K562 (cell line): ENCODE measurements around the gene LHB. TPM values are rescaled to one million over a fixed set of nuclear protein-coding genes. Genes with fewer than 3 reads are reported as not detected.

Experiments used
- BRF1 ChIP-seq: IDR thresholded peaks from 3 replicates; pipeline ENCODE4 v1.6.1; 2011; ENCODE audit warnings: borderline replicate concordance, mild to moderate bottlenecking; ENCODE audit not compliant: insufficient read length; ENCODE audit errors: extremely low read depth
- EWSR1 ChIP-seq: fragments of 450-650 bp; IDR thresholded peaks from 2 replicates; pipeline ENCODE4 v1.6.1; 2018; ENCODE audit warnings: borderline replicate concordance, mild to moderate bottlenecking, low read depth, moderate library complexity; ENCODE audit not compliant: partially characterized antibody
- GABPB1 ChIP-seq: sonication (generic); formaldehyde crosslinking; IDR thresholded peaks from 2 replicates; pipeline ENCODE4 v1.8.0; 2022; ENCODE audit warnings: mild to moderate bottlenecking, missing genetic modification reagents
- HEY1 ChIP-seq: fragments of 250-450 bp; sonication (Bioruptor Pico); IDR thresholded peaks from 2 replicates; pipeline ENCODE4 v1.5.0; 2020; ENCODE audit warnings: mild to moderate bottlenecking, moderate library complexity, borderline replicate concordance
- IRF2 ChIP-seq: sonication (generic); formaldehyde crosslinking; IDR thresholded peaks from 2 replicates; pipeline ENCODE4 v1.8.1; 2022; ENCODE audit warnings: mild to moderate bottlenecking, missing genetic modification reagents
- KDM5B ChIP-seq: fragments of 200-600 bp; sonication (generic); IDR thresholded peaks from 2 replicates; pipeline ENCODE4 v1.6.1; 2012; ENCODE audit warnings: low read depth, mild to moderate bottlenecking, moderate library complexity, low read length, control low read depth, inconsistent platforms; ENCODE audit not compliant: insufficient replicate concordance
- MAFK ChIP-seq: IDR thresholded peaks from 2 replicates; pipeline ENCODE4 v1.6.1; 2011; ENCODE audit warnings: low read length, improper control_type of control experiment
- MCM3 ChIP-seq: fragments of 450-650 bp; IDR thresholded peaks from 2 replicates; pipeline ENCODE4 v1.6.1; 2016
- MXI1 ChIP-seq: IDR thresholded peaks from 2 replicates; pipeline ENCODE4 v1.6.1; 2011; ENCODE audit warnings: low read depth, mild to moderate bottlenecking, improper control_type of control experiment, low read length
- NELFE ChIP-seq: IDR thresholded peaks from 2 replicates; pipeline ENCODE4 v1.6.1; 2011; ENCODE audit warnings: mild to moderate bottlenecking; ENCODE audit not compliant: insufficient read depth, insufficient read length
- NFIC ChIP-seq: fragments of 450-650 bp; IDR thresholded peaks from 2 replicates; pipeline ENCODE4 v1.6.1; 2017; ENCODE audit warnings: mild to moderate bottlenecking, inconsistent platforms
- NUFIP1 ChIP-seq: fragments of 450-650 bp; IDR thresholded peaks from 2 replicates; pipeline ENCODE4 v1.6.1; 2018; ENCODE audit not compliant: partially characterized antibody
- POLR2G ChIP-seq: fragments of 200-400 bp; formaldehyde crosslinking; IDR thresholded peaks from 2 replicates; pipeline ENCODE4 v1.6.1; 2017; ENCODE audit warnings: low read depth, mild to moderate bottlenecking, antibody characterized with exemption, low read length, moderate library complexity
- RBFOX2 ChIP-seq: fragments of 200-400 bp; formaldehyde crosslinking; IDR thresholded peaks from 2 replicates; pipeline ENCODE4 v1.6.1; 2017; ENCODE audit warnings: low read depth, mild to moderate bottlenecking, low read length, moderate library complexity
- SAFB2 ChIP-seq: fragments of 200-400 bp; formaldehyde crosslinking; IDR thresholded peaks from 2 replicates; pipeline ENCODE4 v1.6.1; 2018; ENCODE audit warnings: borderline replicate concordance, low read length, low read depth, moderate library complexity; ENCODE audit not compliant: severe bottlenecking
- TCF7 ChIP-seq: sonication (generic); IDR thresholded peaks from 2 replicates; pipeline ENCODE4 v1.6.1; 2016; ENCODE audit warnings: antibody characterized with exemption, borderline replicate concordance
- TGIF2 ChIP-seq: sonication (generic); formaldehyde crosslinking; IDR thresholded peaks from 2 replicates; pipeline ENCODE4 v1.8.1; 2022; ENCODE audit warnings: mild to moderate bottlenecking, missing genetic modification reagents, moderate library complexity
- YY1 ChIP-seq, 3 experiments: IDR thresholded peaks; 2 replicates each; pipeline ENCODE4 v1.6.1; 2011; ENCODE audit warnings: low read length in 2 of 3, mild to moderate bottlenecking in 2 of 3, moderate library complexity in 2 of 3, borderline replicate concordance in 1 of 3, control low read depth in 1 of 3, low read depth in 1 of 3; ENCODE audit not compliant: insufficient read depth in 3 of 3, insufficient replicate concordance in 2 of 3, control insufficient read depth in 1 of 3, insufficient read length in 1 of 3; ENCODE audit errors: extremely low read depth in 1 of 3
- ZNF143 ChIP-seq: sonication (generic); formaldehyde crosslinking; IDR thresholded peaks from 2 replicates; pipeline ENCODE4 v1.9.0; 2022; ENCODE audit warnings: mild to moderate bottlenecking, missing genetic modification reagents
- ZNF584 ChIP-seq: fragments of 200-800 bp; sonication (Bioruptor generic); IDR thresholded peaks from 2 replicates; pipeline ENCODE4 v1.6.1; 2016; ENCODE audit warnings: low read depth, mild to moderate bottlenecking, missing genetic modification characterization, missing compliant biosample characterization
- ZNF717 ChIP-seq: fragments of 250-450 bp; sonication (Bioruptor Pico); IDR thresholded peaks from 2 replicates; pipeline ENCODE4 v1.5.0; 2021
- polyA plus RNA-seq, 8 experiments: library from polyadenylated mRNA; depleted of rRNA in 4 of 8; stranded (reverse) in 5 of 8; unstranded in 3 of 8; fragments of >200 nt; fragmentation: Nextera tagmentation in 2 of 8; fragmentation: Illumina TruSeq in 1 of 8; extraction: Ambion mirVana in 2 of 8; extraction: Trizol in 1 of 8; gene quantifications; 2 replicates each; pipeline versions ENCODE4 v1.2.1 to v1.2.3, GENCODE V29; 2011 to 2014; ENCODE audit warnings: inconsistent platforms in 1 of 8, missing spikeins in 1 of 8
- total RNA-seq, 7 experiments: library from RNA; depleted of rRNA in 6 of 7; stranded (reverse); fragments of >200 nt in 6 of 7; fragmentation: Illumina TruSeq in 2 of 7; extraction: Trizol in 2 of 7; gene quantifications; 2 replicates each; pipeline versions ENCODE4 v1.2.1 to v1.2.3, GENCODE V29; 2011 to 2021; ENCODE audit warnings: low replicate concordance in 1 of 7
- TF ChIP-seq, protein P1 (sequence below): fragments of 250-450 bp; sonication (Bioruptor Pico); IDR thresholded peaks from 2 replicates; pipeline ENCODE4 v1.5.0; 2021; ENCODE audit warnings: mild to moderate bottlenecking, borderline replicate concordance
- TF ChIP-seq, protein P2 (sequence below): IDR thresholded peaks from 3 replicates; pipeline ENCODE4 v1.6.1; 2011; ENCODE audit warnings: borderline replicate concordance, mild to moderate bottlenecking; ENCODE audit not compliant: insufficient read length, insufficient read depth
- TF ChIP-seq, protein P3 (sequence below): sonication (generic); formaldehyde crosslinking; IDR thresholded peaks from 2 replicates; pipeline ENCODE4 v1.8.0; 2022; ENCODE audit warnings: mild to moderate bottlenecking, missing genetic modification reagents

The LHB gene
- total and polyA plus RNA-seq, 9 of the 15 experiments (the other 6 are each of a cell fraction or from before 2014, with no cell fraction given): 0.54 TPM; not detected in 8

DNA sequence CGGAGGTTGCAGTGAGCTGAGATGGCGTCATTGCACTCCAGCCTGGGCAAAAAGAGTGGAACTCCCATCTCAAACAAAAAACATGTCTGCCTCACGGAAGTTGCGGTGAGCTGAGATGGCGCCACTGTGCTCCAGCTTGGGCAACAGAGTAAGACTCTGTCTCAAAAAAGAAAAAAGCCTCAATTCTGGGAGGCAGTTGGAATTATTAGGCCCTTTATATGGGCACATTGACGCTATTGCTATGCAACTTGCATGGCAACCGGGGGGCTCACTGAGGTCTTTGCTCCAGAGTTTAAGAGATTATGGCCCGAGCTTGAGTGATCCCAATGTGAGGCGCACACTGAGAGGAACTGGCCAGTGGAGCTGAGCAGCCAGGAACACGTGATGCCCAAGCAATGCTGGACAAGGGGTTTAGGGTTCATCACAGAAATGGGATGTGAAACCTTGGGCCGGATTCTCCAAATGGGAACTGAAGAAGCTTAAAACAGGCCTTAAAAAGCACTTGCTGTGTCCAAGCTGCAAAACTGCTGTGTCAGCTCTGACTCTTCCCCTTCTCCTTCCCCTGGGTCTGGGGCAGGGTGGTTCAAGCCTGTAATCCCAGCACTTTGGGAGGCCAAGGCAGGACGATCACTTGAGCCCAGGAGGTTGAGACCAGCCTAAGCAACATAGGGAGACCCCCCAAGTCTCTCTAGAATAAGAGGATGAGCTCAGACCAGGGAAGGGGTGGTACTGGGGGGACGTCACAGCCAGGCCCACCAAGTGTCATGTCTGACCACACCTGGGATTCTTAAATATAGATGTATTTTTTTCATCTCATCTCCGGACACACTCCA is 49.3 kb downstream of the LHB start (continued):
- TF ChIP-seq, protein P1, sequence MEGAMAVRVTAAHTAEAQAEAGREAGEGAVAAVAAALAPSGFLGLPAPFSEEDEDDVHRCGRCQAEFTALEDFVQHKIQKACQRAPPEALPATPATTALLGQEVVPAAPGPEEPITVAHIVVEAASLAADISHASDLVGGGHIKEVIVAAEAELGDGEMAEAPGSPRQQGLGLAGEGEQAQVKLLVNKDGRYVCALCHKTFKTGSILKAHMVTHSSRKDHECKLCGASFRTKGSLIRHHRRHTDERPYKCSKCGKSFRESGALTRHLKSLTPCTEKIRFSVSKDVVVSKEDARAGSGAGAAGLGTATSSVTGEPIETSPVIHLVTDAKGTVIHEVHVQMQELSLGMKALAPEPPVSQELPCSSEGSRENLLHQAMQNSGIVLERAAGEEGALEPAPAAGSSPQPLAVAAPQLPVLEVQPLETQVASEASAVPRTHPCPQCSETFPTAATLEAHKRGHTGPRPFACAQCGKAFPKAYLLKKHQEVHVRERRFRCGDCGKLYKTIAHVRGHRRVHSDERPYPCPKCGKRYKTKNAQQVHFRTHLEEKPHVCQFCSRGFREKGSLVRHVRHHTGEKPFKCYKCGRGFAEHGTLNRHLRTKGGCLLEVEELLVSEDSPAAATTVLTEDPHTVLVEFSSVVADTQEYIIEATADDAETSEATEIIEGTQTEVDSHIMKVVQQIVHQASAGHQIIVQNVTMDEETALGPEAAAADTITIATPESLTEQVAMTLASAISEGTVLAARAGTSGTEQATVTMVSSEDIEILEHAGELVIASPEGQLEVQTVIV: no peak
- TF ChIP-seq NUFIP1 (no peak), GABPB1 (CRISPR knock-in tag) (no peak), YY1 (IDR thresholded peaks at IDR 0.05; ENCODE audit: borderline replicate concordance in 1 of 3, control insufficient read depth in 1 of 3, extremely low read depth in 1 of 3, insufficient read depth in 3 of 3, insufficient read length in 1 of 3, insufficient replicate concordance in 2 of 3, low read depth in 1 of 3, low read length in 2 of 3) (peak in 2 of 3 experiments; percentile 45 to 84), EWSR1 (peak; percentile 93), HEY1 (CRISPR knock-in tag) (0 out of 2 replicates have a peak, but pooled peaks have one; percentile 75), MCM3 (no peak), IRF2 (CRISPR knock-in tag) (no peak), KDM5B (peak; percentile 97), TGIF2 (CRISPR knock-in tag) (no peak), MAFK (peak; percentile 98), MXI1 (no peak; the same call in none of the 2 replicates), ZNF584 (CRISPR knock-in tag) (no peak), ZNF717 (CRISPR knock-in tag) (no peak), TCF7 (no peak), SAFB2 (no peak), BRF1 (no peak), POLR2G (peak; percentile 73; the same call in 1 of the 2 replicates), NELFE (no peak), NFIC (0 out of 2 replicates have a peak, but pooled peaks have one; percentile 4), RBFOX2 (peak; percentile 78), ZNF143 (no peak)
- TF ChIP-seq, protein P2, sequence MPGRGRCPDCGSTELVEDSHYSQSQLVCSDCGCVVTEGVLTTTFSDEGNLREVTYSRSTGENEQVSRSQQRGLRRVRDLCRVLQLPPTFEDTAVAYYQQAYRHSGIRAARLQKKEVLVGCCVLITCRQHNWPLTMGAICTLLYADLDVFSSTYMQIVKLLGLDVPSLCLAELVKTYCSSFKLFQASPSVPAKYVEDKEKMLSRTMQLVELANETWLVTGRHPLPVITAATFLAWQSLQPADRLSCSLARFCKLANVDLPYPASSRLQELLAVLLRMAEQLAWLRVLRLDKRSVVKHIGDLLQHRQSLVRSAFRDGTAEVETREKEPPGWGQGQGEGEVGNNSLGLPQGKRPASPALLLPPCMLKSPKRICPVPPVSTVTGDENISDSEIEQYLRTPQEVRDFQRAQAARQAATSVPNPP: no peak
- TF ChIP-seq, protein P3, sequence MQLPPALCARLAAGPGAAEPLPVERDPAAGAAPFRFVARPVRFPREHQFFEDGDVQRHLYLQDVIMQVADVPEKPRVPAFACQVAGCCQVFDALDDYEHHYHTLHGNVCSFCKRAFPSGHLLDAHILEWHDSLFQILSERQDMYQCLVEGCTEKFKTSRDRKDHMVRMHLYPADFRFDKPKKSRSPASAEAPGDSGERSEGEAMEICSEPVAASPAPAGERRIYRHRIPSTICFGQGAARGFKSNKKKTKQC (CRISPR knock-in tag): no peak
